Stimulated activated CD4-positive, alpha-beta T cell treated with anti-CD3 and anti-CD28 coated beads, Interleukin-4, amount 100 ng/mL, for 24 hours (primary cell): Measurements from ENCODE around the gene KRTAP10-12.
"Not testable (repeated sequence)": the region's sequence is repeated elsewhere in the genome, so short reads cannot be mapped to it uniquely, and the experiment has no call there.

ENCODE experiments used
- DNase-seq: peaks from one replicate; pipeline ENCODE4 v3.0.0-alpha.2; 2020

The KRTAP10-12 gene

GRCh38 chr21:44670642-44671432 is 26.1 kb upstream of the KRTAP10-12 start:
- DNase-seq: no peak

- no peak for DNase-seq
These were observed 25.1 kb upstream of the KRTAP10-12 start for GRCh38 chr21:44671911-44672310.

GRCh38 chr21:44677881-44678280 is 19.1 kb upstream of the KRTAP10-12 start:
- no peak for DNase-seq

GRCh38 chr21:44681152-44681551 is 15.8 kb upstream of the KRTAP10-12 start:
- DNase-seq: no peak

- no peak for DNase-seq
These were observed 15.0 kb upstream of the KRTAP10-12 start, which contains the start of gene KRTAP12-1 for GRCh38 chr21:44681861-44682579. Gene KRTAP12-1 (minus strand): TSS chr21:44682163. CDS start chr21:44682123, 40 bp downstream.

GRCh38 chr21:44682580-44683151 is 14.3 kb upstream of the KRTAP10-12 start:
- DNase-seq: no peak

GRCh38 chr21:44684077-44684476 is 12.9 kb upstream of the KRTAP10-12 start:
- no peak for DNase-seq

GRCh38 chr21:44684483-44684882 is 12.5 kb upstream of the KRTAP10-12 start:
- no peak for DNase-seq

- not testable (repeated sequence) for DNase-seq
These were observed 11.9 kb upstream of the KRTAP10-12 start for GRCh38 chr21:44685050-44685449.

- DNase-seq: no peak
These were observed 10.8 kb upstream of the KRTAP10-12 start for GRCh38 chr21:44686000-44686781.

GRCh38 chr21:44686843-44687561 is 10.0 kb upstream of the KRTAP10-12 start:
- DNase-seq: no peak

- DNase-seq: no peak
These were observed 9.3 kb upstream of the KRTAP10-12 start for GRCh38 chr21:44687671-44688070.

GRCh38 chr21:44689740-44690139 is 7.2 kb upstream of the KRTAP10-12 start:
- not testable (repeated sequence) for DNase-seq

- no peak for DNase-seq
These were observed 5.3 kb upstream of the KRTAP10-12 start for GRCh38 chr21:44691686-44692085.

- DNase-seq: no peak
These were observed 4.0 kb upstream of the KRTAP10-12 start for GRCh38 chr21:44692798-44693512.

GRCh38 chr21:44694776-44695175 is 2.2 kb upstream of the KRTAP10-12 start:
- no peak for DNase-seq

GRCh38 chr21:44695184-44695583 is 1.8 kb upstream of the KRTAP10-12 start:
- DNase-seq: no peak

GRCh38 chr21:44695641-44696040 is 1.3 kb upstream of the KRTAP10-12 start:
- no peak for DNase-seq

GRCh38 chr21:44696572-44696971 is 400 bp upstream of the KRTAP10-12 start:
- no peak for DNase-seq

GRCh38 chr21:44697811-44698734 is 1.1 kb downstream of the KRTAP10-12 start:
- DNase-seq: no peak
